Breast epithelium (tissue), 3 donors: ENCODE results near the gene MICOS13.

Experiments used
- CTCF ChIP-seq, 3 donors: fragments of 450-650 bp; IDR thresholded peaks; one replicate each; pipeline ENCODE4 v1.5.1; 2016 to 2017; ENCODE audit warnings: antibody characterized with exemption in 3 of 3, mild to moderate bottlenecking in 3 of 3, moderate library complexity in 3 of 3
- POLR2A ChIP-seq: fragments of 450-650 bp; IDR thresholded peaks from one replicate; pipeline ENCODE4 v1.6.1; 2016; ENCODE audit warnings: antibody characterized with exemption, mild to moderate bottlenecking, moderate library complexity
- POLR2AphosphoS5 ChIP-seq, 3 donors: sonication (generic); formaldehyde crosslinking; IDR thresholded peaks; one replicate each; pipeline ENCODE4 v1.6.1; 2017; ENCODE audit warnings: antibody characterized with exemption in 3 of 3

- TF ChIP-seq CTCF (IDR thresholded peaks at IDR 0.05) = no peak
- no peak for TF ChIP-seq POLR2A
- TF ChIP-seq POLR2AphosphoS5 (IDR thresholded peaks at IDR 0.05) = no peak
Measured at GRCh38 chr19:5718037-5718578, 37.8 kb upstream of the MICOS13 start.
